ENCODE results near the gene PIWIL1. TPM values are rescaled to one million over a fixed set of nuclear protein-coding genes. Genes with fewer than 3 reads are reported as not detected.

The PIWIL1 gene
- total and polyA plus RNA-seq, 2 experiments from 2014 or later, result not detected

GRCh38 chr12:130338794-130339601, 1.3 kb downstream of the PIWIL1 start:
- in situ Hi-C loops (cut with MboI), result loop anchor here (10.0 kb wide), 1 partner anchor 294 kb away; no protein-coding TSS in a partner anchor
- no peak for DNase-seq
- H3K9ac ChIP-seq, result no peak overlapping the region
- H2AFZ ChIP-seq, result no peak overlapping the region
- H3K9me2 ChIP-seq (ENCODE audit: insufficient read depth), result no peaks in the 10 kb centered on the region
- no peaks in the 10 kb centered on the region for H3K79me2 ChIP-seq (ENCODE audit: insufficient read depth)
- no peak overlapping the region for H3K27ac ChIP-seq
- no peaks in the 10 kb centered on the region for H3K4me1 ChIP-seq (ENCODE audit: insufficient read depth)
- WGBS, 2 experiments (ENCODE audit: low coverage in 1 of 2, low lambda C conversion rate in 2 of 2, missing lambda C conversion rate in 2 of 2), result 5 to 7% methylated on average over 41 to 81 of the region's 82 CpGs
- no peaks in the 10 kb centered on the region for H4K20me1 ChIP-seq (ENCODE audit: insufficient read depth)
- H3F3A ChIP-seq (ENCODE audit: insufficient read depth), result no peaks in the 10 kb centered on the region
- TF ChIP-seq EZH2phosphoT487 (IDR thresholded peaks at IDR 0.05; ENCODE audit: insufficient read depth, low read depth), result no peak
- no peak for TF ChIP-seq EZH2 (IDR thresholded peaks at IDR 0.05; ENCODE audit: insufficient read depth, poor library complexity, severe bottlenecking)
- H3K4me2 ChIP-seq (ENCODE audit: unreplicated experiment), result no peak overlapping the region
- H3K27me3 ChIP-seq (replicated peaks; ENCODE audit: insufficient read depth), result no peaks in the 10 kb centered on the region
- H3K4me3 ChIP-seq, result no peak overlapping the region
- no peaks in the 10 kb centered on the region for H3K36me3 ChIP-seq (ENCODE audit: low read depth)
- no peaks in the 10 kb centered on the region for H3K9me3 ChIP-seq (ENCODE audit: low read depth)

GRCh38 chr12:130339951-130340350, 2.3 kb downstream of the PIWIL1 start:
- no peaks in the 10 kb centered on the region for H3K9me2 ChIP-seq (ENCODE audit: insufficient read depth)
- no peaks in the 10 kb centered on the region for H3K9me3 ChIP-seq (ENCODE audit: low read depth)
- no peaks in the 10 kb centered on the region for H4K20me1 ChIP-seq (ENCODE audit: insufficient read depth)
- no peak overlapping the region for H3K27ac ChIP-seq
- no peak for DNase-seq
- no peak overlapping the region for H3K4me3 ChIP-seq
- H3K4me1 ChIP-seq (ENCODE audit: insufficient read depth), result no peaks in the 10 kb centered on the region
- no peak overlapping the region for H3K4me2 ChIP-seq (ENCODE audit: unreplicated experiment)
- in situ Hi-C loops (cut with MboI), result loop anchor here (10.0 kb wide), 1 partner anchor 295 kb away; no protein-coding TSS in a partner anchor
- 49 to 51% methylated on average over 15 of the region's 15 CpGs for WGBS, 2 experiments (ENCODE audit: low coverage in 1 of 2, low lambda C conversion rate in 2 of 2, missing lambda C conversion rate in 2 of 2)
- H3F3A ChIP-seq (ENCODE audit: insufficient read depth), result no peaks in the 10 kb centered on the region
- TF ChIP-seq EZH2 (IDR thresholded peaks at IDR 0.05; ENCODE audit: insufficient read depth, poor library complexity, severe bottlenecking) (no peak), EZH2phosphoT487 (IDR thresholded peaks at IDR 0.05; ENCODE audit: insufficient read depth, low read depth) (no peak)
- no peaks in the 10 kb centered on the region for H3K36me3 ChIP-seq (ENCODE audit: low read depth)
- no peaks in the 10 kb centered on the region for H3K79me2 ChIP-seq (ENCODE audit: insufficient read depth)
- H3K27me3 ChIP-seq (replicated peaks; ENCODE audit: insufficient read depth), result no peaks in the 10 kb centered on the region
- H3K9ac ChIP-seq, result no peak overlapping the region
- H2AFZ ChIP-seq, result no peak overlapping the region

DNA sequence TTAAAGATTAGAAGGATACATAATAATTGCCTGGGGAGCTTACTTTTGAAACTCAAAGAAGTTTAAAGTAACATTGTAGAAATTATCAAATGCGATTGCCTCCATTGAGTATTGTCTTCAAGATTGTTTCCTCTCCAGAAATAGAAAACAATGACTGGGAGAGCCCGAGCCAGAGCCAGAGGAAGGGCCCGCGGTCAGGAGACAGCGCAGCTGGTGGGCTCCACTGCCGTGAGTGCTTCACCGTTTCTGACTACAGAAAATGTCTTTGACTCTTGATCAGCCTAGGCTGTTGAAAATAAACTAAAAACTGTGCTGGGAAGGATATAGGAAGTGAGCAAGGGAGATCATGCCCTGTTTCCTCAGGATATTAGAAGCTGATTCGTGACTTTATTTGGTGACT, 4.8 kb downstream of the PIWIL1 start:
- Histone ChIP-seq H4K20me1 (ENCODE audit: insufficient read depth) (no peaks in the 10 kb centered on the region), H3K9me3 (ENCODE audit: low read depth) (no peaks in the 10 kb centered on the region), H3K4me3 (no peak overlapping the region), H3K9ac (no peak overlapping the region), H3K36me3 (ENCODE audit: low read depth) (no peaks in the 10 kb centered on the region), H3K9me2 (ENCODE audit: insufficient read depth) (no peaks in the 10 kb centered on the region), H3K27me3 (replicated peaks; ENCODE audit: insufficient read depth) (no peaks in the 10 kb centered on the region), H3K27ac (no peak overlapping the region), H3K4me1 (ENCODE audit: insufficient read depth) (no peaks in the 10 kb centered on the region), H3F3A (ENCODE audit: insufficient read depth) (no peaks in the 10 kb centered on the region), H3K4me2 (ENCODE audit: unreplicated experiment) (no peak overlapping the region), H3K79me2 (ENCODE audit: insufficient read depth) (no peaks in the 10 kb centered on the region), H2AFZ (no peak overlapping the region)
- 72 to 73% methylated on average over 8 of the region's 8 CpGs for WGBS, 2 experiments (ENCODE audit: low coverage in 1 of 2, low lambda C conversion rate in 2 of 2, missing lambda C conversion rate in 2 of 2)
- TF ChIP-seq EZH2phosphoT487 (IDR thresholded peaks at IDR 0.05; ENCODE audit: insufficient read depth, low read depth), result no peak
- TF ChIP-seq EZH2 (IDR thresholded peaks at IDR 0.05; ENCODE audit: insufficient read depth, poor library complexity, severe bottlenecking), result no peak
- no peak for DNase-seq
- in situ Hi-C loops (cut with MboI), result no loop called here

DNA sequence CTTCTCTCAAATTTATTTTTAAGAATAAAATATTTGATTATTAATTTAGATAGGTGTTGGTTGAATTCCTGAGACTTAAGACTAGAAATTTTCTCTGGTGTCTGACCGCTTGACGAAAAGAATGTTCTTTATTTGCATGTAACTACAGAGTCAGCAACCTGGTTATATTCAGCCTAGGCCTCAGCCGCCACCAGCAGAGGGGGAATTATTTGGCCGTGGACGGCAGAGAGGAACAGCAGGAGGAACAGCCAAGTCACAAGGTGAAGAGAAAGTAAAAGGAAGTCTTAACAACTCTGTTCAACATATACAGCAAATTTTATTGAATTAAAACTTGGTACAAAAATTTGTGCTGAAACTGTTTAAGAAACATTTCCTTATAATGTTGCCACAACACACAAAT, 5.2 kb downstream of the PIWIL1 start:
- H3K36me3 ChIP-seq (ENCODE audit: low read depth), result no peaks in the 10 kb centered on the region
- H3K4me3 ChIP-seq, result no peak overlapping the region
- H3K79me2 ChIP-seq (ENCODE audit: insufficient read depth), result no peaks in the 10 kb centered on the region
- H3K9me3 ChIP-seq (ENCODE audit: low read depth), result no peaks in the 10 kb centered on the region
- H3K4me2 ChIP-seq (ENCODE audit: unreplicated experiment), result no peak overlapping the region
- H3F3A ChIP-seq (ENCODE audit: insufficient read depth), result no peaks in the 10 kb centered on the region
- no peak overlapping the region for H3K9ac ChIP-seq
- 62 to 65% methylated on average over 5 of the region's 5 CpGs for WGBS, 2 experiments (ENCODE audit: low coverage in 1 of 2, low lambda C conversion rate in 2 of 2, missing lambda C conversion rate in 2 of 2)
- H3K27me3 ChIP-seq (replicated peaks; ENCODE audit: insufficient read depth), result no peaks in the 10 kb centered on the region
- H3K4me1 ChIP-seq (ENCODE audit: insufficient read depth), result no peaks in the 10 kb centered on the region
- no peaks in the 10 kb centered on the region for H4K20me1 ChIP-seq (ENCODE audit: insufficient read depth)
- no peak for DNase-seq
- no peak overlapping the region for H3K27ac ChIP-seq
- no peak overlapping the region for H2AFZ ChIP-seq
- H3K9me2 ChIP-seq (ENCODE audit: insufficient read depth), result no peaks in the 10 kb centered on the region
- TF ChIP-seq EZH2 (IDR thresholded peaks at IDR 0.05; ENCODE audit: insufficient read depth, poor library complexity, severe bottlenecking) (no peak), EZH2phosphoT487 (IDR thresholded peaks at IDR 0.05; ENCODE audit: insufficient read depth, low read depth) (no peak)
- in situ Hi-C loops (cut with MboI), result no loop called here

Data from GM23248 (cell line).